MCF 10A (cell line): ENCODE results near the gene NMRK2. TPM values are rescaled to one million over a fixed set of nuclear protein-coding genes. Genes with fewer than 3 reads are reported as not detected.

Source experiments
- BruUV-seq: library from RNA; stranded (reverse); fragments of 400-500 nt; replicated peaks from 2 replicates; lab custom pipeline; 2021; lab: Mats Ljungman, UMichigan
- CTCF ChIA-PET: fragments of 300-600 bp; sonication (Branson Sonifier 250); formaldehyde crosslinking; extraction: SDS; loops from one replicate; lab custom pipeline; 2021; ENCODE audit warnings: antibody characterized with exemption, inconsistent platforms; lab: Yijun Ruan, JAX
- POLR2A ChIA-PET: fragments of 300-600, 350-650 bp; sonication (Branson Sonifier 250); formaldehyde crosslinking; extraction: SDS; loops from one replicate; lab custom pipeline; 2020; ENCODE audit warnings: antibody characterized with exemption, inconsistent platforms; lab: Yijun Ruan, JAX
- DNase-seq: peaks from one replicate; pipeline ENCODE4 v3.0.0-alpha.2; 2018; ENCODE audit not compliant: unreplicated experiment
- H3K27ac Mint-ChIP-seq: one replicate; pipeline ENCODE4 v1.8.0; 2022; ENCODE audit warnings: mild to moderate bottlenecking, low read depth, mixed read lengths; ENCODE audit not compliant: unreplicated experiment
- H3K27me3 Mint-ChIP-seq: one replicate; pipeline ENCODE4 v1.8.0; 2022; ENCODE audit warnings: mixed read lengths; ENCODE audit not compliant: insufficient read depth, unreplicated experiment
- H3K36me3 Mint-ChIP-seq: one replicate; pipeline ENCODE4 v1.8.0; 2022; ENCODE audit warnings: mild to moderate bottlenecking, moderate library complexity, mixed read lengths; ENCODE audit not compliant: insufficient read depth, unreplicated experiment
- H3K4me1 Mint-ChIP-seq: one replicate; pipeline ENCODE4 v1.8.0; 2022; ENCODE audit warnings: mixed read lengths; ENCODE audit not compliant: insufficient read depth, unreplicated experiment
- H3K4me3 Mint-ChIP-seq: one replicate; pipeline ENCODE4 v1.8.0; 2022; ENCODE audit warnings: mild to moderate bottlenecking, moderate library complexity, mixed read lengths; ENCODE audit not compliant: unreplicated experiment
- H3K9me3 Mint-ChIP-seq: one replicate; pipeline ENCODE4 v1.8.0; 2022; ENCODE audit warnings: mixed read lengths; ENCODE audit not compliant: unreplicated experiment
- CTCF ChIP-seq: fragments of 200-600 bp; IDR thresholded peaks from one replicate; pipeline ENCODE4 v1.8.0; 2022; ENCODE audit warnings: antibody characterized with exemption, mild to moderate bottlenecking; ENCODE audit not compliant: unreplicated experiment
- intact Hi-C: fragments of 100-400 bp; cut with micrococcal nuclease; formaldehyde crosslinking; loops from 2 replicates; pipeline ENCODE4 v1.14.1; 2022
- total RNA-seq: library from RNA; stranded (reverse); gene quantifications from 2 replicates; pipeline ENCODE4 v1.2.3, GENCODE V29; 2022

The NMRK2 gene
- total RNA-seq, 1 experiment from 2014 or later = not detected

DNA sequence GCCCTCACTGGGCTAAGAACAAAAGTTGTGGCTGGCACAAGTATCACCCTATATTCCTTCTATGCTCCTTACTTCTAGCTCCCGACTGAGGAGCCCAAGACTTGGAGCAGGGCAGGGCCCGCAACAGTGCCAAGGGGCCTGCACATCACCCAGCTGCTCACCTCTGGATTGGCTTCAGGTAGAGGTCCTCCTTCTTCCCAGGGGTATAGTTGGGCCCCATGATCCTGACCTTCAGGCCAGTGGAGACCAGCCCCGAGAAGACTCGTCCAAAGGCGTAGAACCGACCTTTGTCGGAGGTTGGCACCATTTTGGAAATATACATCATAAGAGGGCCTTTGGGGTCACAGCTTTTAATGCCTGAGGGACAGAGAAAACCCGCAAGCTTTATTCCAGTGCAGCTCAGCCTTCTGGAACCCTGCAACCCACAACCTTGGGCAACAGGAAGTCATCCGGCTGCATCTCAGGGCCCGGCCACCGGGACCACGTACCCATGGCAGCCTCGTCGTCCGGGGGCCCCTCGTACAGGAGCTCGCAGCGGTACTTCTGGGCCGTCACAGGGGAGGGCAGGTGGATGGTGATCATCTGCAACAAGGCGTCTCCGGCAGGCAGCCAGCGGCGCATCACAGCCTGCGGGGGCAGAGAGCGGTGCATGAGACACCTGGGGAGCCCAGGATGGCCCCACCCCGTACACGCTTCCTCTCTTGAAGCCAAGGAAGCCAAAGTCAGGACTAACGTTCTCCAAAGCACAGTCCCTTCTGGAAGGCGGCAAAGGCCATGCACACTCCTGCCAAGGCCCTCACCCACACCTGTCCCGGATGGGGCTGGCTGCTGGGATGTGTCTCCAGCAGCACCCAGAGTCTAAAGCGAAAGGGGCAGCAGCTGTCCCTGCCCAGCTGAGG is 47.7 kb downstream of the NMRK2 start:
- Mint-ChIP-seq H3K9me3 (no peaks in the 10 kb centered on the region), H3K27me3 (no peaks in the 10 kb centered on the region), H3K27ac (peak overlapping the region; percentile 46), H3K36me3 (peaks cover 100% of the 10 kb centered on the region), H3K4me1 (peaks cover 18% of the 10 kb centered on the region), H3K4me3 (no peak overlapping the region)
- intact Hi-C loops = no loop called here
- BruUV-seq = no TSS peak
- ChIA-PET POLR2A (interaction anchor here (0.7 to 8.9 kb wide), 2 partner anchors 10 to 218 kb away, joined by 3 to 245 read pairs; partner anchors contain the start of gene DAPK3), CTCF (interaction anchor here (0.6 kb wide), 1 partner anchor 76 kb away, joined by 3 read pairs; no protein-coding TSS in a partner anchor)
- TF ChIP-seq CTCF = no peak
- no peak for DNase-seq

DNA sequence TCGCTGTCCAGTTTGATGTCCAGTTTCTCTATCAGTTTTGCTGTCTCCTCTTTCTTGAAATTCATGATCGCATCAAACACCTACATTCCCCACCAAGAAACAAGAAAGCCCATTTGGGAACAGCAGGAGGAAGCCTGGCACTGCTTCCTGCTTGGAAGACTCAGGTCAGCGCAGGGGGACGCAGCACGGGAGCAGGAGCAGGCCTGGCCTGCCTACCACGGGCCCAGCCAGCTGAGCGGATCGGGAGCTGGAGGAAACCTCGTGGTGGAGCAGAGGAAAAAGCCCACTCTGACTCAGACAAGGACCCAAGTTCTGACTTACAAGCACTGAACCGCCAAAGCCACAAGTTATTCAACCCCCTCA is 48.5 kb downstream of the NMRK2 start:
- POLR2A ChIA-PET = interaction anchor here (8.9 kb wide), 1 partner anchor 11 kb away, joined by 245 read pairs; the partner anchor contains the start of gene DAPK3
- no peak for DNase-seq
- intact Hi-C loops = no loop called here
- Mint-ChIP-seq H3K27ac (peak overlapping the region; percentile 46), H3K4me1 (peaks cover 24% of the 10 kb centered on the region), H3K27me3 (no peaks in the 10 kb centered on the region), H3K36me3 (peaks cover 92% of the 10 kb centered on the region), H3K4me3 (no peak overlapping the region), H3K9me3 (no peaks in the 10 kb centered on the region)
- TF ChIP-seq CTCF = no peak
- CTCF ChIA-PET = interaction anchor here (0.9 kb wide), 1 partner anchor 158 kb away, joined by 5 read pairs; no protein-coding TSS in a partner anchor
- BruUV-seq = no TSS peak

- ChIA-PET CTCF (interaction anchor here (0.9 kb wide), 1 partner anchor 157 kb away, joined by 5 read pairs; no protein-coding TSS in a partner anchor), POLR2A (interaction anchor here (1.2 to 8.9 kb wide), 2 partner anchors 11 to 25 kb away, joined by 3 to 245 read pairs; partner anchors contain the start of genes DAPK3 and PIAS4)
- H3K4me1 Mint-ChIP-seq = peaks cover 29% of the 10 kb centered on the region
- H3K27ac Mint-ChIP-seq = peak overlapping the region; percentile 90
- H3K9me3 Mint-ChIP-seq = no peaks in the 10 kb centered on the region
- H3K4me3 Mint-ChIP-seq = peak overlapping the region; percentile 12
- no peaks in the 10 kb centered on the region for H3K27me3 Mint-ChIP-seq
- no TSS peak for BruUV-seq
- TF ChIP-seq CTCF = no peak
- DNase-seq = no peak
- intact Hi-C loops = no loop called here
- peaks cover 86% of the 10 kb centered on the region for H3K36me3 Mint-ChIP-seq
These were observed 49.1 kb downstream of the NMRK2 start for GRCh38 chr19:3981736-3982681.
